ENCODE measurements around the gene FSIP1. TPM values are rescaled to one million over a fixed set of nuclear protein-coding genes. Genes with fewer than 3 reads are reported as not detected.
"Not testable (repeated sequence)": the region's sequence is repeated elsewhere in the genome, so short reads cannot be mapped to it uniquely, and the experiment has no call there.

FSIP1 gene
- 1 to 10 TPM; 1.8 to 2.8 (median 2.0) TPM for polyA plus RNA-seq (ENCODE audit: insufficient read length in 4 of 4)

DNA sequence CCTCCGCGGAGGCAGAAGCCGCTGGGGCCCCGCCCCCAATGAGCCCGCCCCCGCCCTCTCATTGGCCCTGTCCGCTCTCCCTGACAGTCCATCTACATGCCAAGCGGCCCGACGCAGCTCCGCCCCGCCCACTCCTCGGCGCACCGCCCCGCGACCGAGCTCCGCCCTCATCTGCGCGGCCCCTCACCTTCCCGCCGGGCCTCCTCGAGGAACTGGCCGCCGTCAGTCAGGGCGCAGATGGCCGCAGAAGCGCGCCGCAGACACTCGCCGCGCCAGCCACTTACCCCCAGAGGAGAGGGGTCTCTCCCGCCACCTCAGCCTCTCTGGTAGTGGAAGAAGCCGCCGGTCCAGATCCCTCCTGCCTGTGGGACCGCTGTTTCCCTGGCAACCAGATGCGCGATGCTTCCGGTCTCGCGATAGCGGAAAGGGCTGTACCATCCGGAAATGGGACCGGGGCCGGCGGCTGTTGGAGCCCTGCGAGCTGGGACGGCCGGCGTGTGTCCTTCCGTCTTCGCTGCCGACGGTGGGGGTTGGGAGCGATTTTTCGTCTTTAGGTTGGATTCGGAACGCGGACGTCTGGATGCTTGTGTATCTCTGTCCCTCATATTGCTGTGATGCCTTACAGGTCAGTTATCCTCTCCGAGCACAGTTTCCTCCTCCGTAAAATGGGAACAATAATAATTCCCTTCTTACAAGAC is at the start of gene FSIP1:
Gene FSIP1 (minus strand): TSS at position 401 of the 698 bp plus-strand sequence. CDS start 6,317 bp downstream, outside the sequence.
- DNase-seq (ENCODE audit: low read depth in 4 of 4, low spot score in 3 of 4): peak; percentile 90 to 94 (median 92)

DNA sequence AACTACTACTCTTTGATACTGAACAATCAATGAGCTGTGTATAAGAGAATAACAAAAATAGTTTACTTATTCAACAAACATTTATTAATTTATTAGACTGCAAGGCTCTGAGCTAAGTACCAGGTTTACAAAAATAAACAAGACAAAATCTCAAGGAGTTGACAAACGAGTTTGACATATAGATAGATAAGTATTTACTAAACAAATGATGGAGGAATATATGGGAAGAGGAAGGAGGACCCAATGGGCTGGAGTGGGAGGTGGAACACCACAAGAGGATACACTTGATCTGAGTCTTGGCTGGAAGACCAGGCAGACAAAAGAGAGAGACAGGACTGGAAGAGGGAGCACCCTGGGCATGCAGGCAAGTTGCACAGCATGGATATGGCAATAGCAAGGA is 47.5 kb upstream of the FSIP1 start:
- no peak for DNase-seq (ENCODE audit: low read depth in 4 of 4, low spot score in 3 of 4)

DNA sequence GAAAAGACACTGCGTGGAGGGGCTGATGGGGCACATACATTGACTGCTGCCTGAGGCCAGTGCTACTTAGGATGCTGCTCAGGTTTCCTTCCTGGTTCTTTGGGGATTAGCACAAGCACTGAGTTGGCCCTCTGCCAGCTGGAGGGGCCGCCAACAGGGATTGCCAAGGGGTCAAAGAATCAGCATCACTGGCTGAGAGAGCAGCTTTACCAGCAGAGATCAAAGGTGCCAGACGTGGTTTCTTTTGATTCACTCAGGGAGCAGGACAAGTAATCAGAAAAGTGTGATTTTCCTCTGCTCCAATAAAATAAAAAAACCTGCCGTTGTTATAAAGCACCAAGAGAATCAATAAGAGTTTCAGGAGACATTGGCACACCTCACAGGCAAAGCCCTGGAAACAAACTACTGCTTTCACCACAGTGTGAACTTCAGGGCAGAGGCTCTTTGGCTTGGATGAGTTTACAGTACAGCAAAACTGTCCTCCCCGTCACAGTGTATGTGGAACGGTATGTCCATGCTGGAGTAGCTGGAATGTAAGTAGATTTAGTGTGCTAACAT is 45.8 kb upstream of the FSIP1 start:
- DNase-seq (ENCODE audit: low read depth in 4 of 4, low spot score in 3 of 4): peak in 1 of 4 donors; percentile 15

DNA sequence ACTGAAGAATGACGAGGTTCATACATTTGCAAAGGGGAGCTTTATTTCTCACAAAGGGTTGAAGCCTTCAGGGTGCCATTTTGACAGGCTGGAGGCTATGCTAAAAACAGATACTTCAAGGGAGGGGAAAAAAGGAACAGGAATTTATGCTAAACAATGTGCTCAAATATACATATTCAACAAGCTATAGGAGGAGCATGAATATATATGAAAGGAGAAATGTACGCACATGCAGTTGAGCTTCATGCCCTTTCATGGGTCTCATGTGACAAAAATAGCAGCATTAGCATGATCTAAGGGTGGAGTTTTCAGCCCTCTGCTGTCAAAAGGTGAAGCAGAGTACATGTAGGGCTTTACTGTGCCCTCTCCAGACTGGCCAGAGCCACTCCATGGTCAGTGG is 44.3 kb upstream of the FSIP1 start:
- no peak for DNase-seq (ENCODE audit: low read depth in 4 of 4, low spot score in 3 of 4)

DNA sequence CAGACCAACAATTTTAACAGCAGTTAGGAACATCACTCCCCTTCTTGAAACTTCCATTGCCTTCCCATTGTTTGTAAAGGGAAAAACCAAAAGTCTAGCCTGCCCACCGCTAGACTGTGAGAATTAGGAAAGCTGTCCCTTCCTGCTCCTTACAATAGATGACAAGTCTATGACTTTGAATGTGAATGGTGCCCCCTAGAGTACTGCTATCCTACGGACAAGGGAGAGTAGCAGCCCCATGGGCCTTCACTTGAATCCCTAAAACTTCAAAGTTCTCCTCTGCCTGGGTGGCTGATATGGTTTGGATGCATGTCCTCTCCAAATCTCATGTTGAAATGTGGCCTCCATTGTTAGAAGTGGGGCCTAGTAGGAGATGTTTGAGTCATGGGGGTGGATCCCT is 41.0 kb upstream of the FSIP1 start:
- no peak for DNase-seq (ENCODE audit: low read depth in 4 of 4, low spot score in 3 of 4)

DNA sequence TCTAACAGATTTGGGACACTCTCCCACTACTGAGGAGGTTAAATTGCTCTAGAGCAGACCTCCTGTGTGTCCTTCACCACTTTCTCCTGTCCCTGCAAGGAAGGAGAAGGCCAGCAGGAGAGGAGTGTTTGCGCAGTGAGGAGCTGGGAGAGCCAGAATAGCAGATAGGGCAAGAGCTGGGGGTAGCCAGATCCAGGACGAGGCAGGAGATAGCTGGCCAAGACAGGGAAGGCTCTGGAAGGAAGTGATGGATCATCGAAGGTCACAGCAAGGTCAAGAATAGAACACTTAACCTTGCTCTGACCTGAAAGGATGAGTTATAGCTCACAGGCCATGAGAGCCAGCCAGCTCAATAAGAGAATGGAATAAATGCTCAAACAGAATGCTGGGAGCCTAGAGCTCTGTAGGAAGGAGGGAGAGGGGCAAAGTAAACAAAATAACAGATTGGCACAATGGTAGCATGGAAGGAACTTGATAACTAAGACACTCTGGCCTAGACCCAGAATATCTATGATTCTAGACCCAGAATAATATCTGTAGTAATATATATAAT is 37.5 kb upstream of the FSIP1 start:
- no peak for DNase-seq (ENCODE audit: low read depth in 4 of 4, low spot score in 3 of 4)

DNA sequence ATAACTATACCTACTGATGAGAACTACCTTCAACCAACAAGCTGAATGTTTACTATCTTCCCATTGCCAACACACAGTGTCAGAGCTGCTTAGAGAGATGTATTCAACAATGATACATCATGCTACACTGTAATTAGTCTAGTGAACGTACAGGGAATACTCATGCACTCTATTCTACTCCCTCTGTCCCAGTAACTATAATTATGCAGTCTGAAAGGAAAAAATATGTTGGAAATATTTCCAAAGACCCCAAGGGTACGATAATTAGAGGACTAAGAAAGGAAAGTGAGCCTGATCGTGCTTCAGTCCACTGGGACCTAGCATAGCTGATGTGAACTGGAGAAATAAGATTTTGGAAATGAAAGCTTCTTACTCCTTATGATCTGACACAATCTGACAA is 36.9 kb upstream of the FSIP1 start:
- DNase-seq (ENCODE audit: low read depth in 4 of 4, low spot score in 3 of 4): no peak

DNA sequence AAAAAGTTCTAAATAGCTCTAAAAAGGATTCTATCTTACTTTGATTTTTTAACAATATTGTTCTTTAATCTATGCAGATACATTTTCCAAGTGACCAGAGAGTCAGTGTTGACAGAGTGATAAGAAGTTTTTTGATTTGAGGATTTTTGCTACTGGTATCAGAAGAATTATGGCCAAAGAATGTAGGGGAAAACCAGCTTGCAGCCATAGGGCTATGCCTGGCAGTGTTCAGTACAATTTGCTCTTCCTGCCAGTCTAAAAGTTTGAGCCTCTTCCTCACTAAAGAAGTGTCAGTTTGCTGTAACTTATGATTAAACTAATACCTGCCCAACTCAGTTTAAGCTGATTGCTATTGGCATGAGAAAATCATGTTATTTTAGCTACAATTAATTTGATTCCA is 35.3 kb upstream of the FSIP1 start:
- no peak for DNase-seq (ENCODE audit: low read depth in 4 of 4, low spot score in 3 of 4)

DNA sequence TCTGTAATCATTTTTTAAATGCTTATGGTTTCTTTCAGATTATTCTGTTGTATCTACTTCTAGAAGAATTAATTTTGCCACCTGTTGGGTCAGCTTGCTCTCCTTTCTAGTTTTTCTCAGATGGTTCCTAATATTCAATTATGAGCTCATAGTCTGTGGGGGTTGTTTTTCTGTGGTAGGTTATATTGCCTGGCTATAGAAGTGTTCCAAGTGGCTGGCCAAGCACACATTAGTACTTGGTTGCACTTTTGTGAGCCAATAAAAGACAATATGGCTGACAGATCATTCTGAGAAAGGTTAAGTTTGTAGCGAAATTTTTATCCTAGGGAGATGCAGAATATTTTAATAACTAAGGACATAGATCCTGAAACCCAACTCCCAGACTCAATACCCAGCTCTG is 31.8 kb upstream of the FSIP1 start:
- no peak for DNase-seq (ENCODE audit: low read depth in 4 of 4, low spot score in 3 of 4)

DNA sequence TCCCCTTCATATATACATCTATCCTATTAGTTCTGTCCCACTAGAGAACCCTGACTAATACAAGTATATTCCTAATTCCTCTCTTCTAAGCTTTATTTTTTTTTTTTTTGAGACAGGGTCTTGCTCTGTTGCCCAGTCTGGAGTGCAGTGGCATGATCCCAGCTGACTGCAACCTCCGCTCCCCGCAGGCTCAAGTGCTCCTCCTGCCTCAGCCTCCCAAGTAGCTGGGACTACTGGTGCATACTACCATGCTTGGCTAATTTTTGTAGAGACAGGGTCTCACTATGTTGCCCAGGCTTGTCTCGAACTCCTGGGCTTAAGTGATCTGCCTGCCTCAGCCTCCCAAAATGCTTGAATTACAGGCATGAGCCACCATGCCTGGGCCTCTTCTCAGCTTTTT is 30.0 kb upstream of the FSIP1 start:
- not testable (repeated sequence) for DNase-seq (ENCODE audit: low read depth in 4 of 4, low spot score in 3 of 4)

DNA sequence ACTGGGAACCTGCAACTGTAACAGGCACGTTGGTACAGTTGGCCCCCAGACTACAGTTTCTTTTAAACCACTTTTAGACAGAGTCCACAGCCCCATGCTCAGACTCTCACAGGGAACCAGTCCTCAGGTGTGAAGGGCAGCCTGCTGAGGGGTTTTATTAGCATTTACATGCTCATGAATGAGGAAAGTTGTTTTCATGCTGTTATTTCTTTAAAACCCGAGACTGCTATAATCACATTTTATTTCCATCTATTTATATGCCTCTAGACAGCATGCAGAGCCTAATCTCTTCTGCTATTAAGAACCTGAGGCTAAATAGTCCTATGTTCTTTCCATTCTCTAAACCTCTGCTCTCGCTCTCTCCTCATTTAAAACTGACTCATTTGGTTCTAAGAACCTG is 26.3 kb upstream of the FSIP1 start:
- DNase-seq (ENCODE audit: low read depth in 4 of 4, low spot score in 3 of 4): no peak

DNA sequence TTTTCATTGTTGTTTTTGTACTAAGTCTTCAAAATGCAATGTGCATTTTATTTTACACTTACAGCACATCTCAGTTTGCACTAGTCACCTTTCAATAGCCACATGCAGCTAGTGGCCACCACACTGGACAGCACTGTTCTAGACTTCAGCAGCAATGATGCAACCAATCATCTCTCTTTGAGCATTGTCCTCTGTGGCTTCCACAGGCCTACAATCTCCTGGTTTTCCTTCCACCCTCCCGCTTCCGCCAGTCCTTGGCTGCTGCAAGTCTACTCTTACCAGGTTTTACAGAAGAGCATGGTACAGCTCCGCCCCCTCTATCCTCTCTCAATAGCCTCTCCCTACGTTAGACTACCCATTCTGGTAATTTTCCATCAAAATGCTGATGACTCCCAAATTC is 25.1 kb upstream of the FSIP1 start:
- DNase-seq (ENCODE audit: low read depth in 4 of 4, low spot score in 3 of 4): no peak

DNA sequence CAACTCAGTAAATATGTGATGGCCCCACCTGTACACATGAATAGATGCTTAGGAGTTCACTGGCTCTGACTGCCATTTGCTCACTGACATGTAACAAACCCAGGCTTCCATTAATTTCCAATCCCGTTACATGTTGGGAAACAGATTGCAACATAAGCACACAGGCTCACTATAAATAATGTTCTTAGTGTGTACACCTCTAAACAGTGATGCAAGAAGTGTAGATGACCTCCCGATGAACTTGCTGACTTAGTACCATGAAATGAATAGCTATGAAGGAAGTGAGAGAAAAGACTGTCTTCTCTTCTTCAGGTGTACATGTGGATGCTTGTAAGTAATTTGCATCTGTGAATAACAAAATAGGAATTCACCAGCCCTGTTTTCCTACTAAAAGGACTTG is 21.4 kb upstream of the FSIP1 start:
- DNase-seq (ENCODE audit: low read depth in 4 of 4, low spot score in 3 of 4): no peak

DNA sequence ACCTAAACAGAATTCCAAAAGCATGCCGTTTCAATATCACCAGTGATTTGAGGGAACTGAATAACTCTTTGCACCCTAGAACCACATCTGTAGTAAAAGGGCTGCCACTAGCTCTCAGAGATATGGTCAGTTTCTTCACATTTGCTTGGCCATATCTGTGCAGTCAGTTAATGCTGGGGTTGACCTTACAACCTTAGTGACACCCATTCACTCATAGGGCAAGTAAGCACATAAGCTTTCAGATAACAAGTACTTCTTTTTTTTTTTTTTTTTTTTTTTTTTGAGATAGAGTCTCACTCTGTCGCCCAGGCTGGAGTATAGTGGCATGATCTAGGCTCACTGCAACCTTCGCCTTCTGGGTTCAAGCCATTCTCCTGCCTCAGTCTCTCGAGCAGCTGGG is 20.4 kb upstream of the FSIP1 start:
- no peak for DNase-seq (ENCODE audit: low read depth in 4 of 4, low spot score in 3 of 4)

DNA sequence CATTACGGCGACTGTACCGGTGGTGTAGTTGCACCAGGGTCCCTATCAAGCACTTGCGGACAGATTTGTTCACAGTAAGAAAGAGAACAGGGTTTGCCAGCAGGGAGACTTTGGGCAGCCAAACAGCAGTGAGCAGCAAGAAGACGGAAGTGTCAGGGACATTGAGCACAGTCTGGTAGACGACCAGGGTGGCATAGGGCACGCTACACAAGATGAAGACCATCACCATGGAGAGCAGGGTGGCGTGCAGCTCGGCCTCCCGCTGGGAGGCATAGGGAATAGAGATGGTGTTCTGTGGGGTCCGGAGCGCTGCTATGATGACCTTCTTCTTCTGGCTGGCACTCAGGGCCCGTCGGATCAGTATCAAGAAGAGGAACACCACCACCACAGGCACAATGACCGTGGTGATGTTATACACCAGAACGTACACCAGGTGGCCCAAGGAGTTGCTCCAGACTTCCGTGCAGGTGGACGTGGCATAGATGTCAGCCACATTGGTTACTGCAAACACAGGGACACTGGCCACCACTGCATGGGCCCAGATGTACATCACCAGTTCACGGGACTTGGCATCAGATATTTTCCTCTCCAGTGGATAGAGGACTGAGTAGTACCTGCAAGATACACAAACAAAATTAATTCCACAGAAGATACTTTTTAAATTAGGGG is 19.1 kb upstream of the FSIP1 start:
- DNase-seq (ENCODE audit: low read depth in 4 of 4, low spot score in 3 of 4): no peak

DNA sequence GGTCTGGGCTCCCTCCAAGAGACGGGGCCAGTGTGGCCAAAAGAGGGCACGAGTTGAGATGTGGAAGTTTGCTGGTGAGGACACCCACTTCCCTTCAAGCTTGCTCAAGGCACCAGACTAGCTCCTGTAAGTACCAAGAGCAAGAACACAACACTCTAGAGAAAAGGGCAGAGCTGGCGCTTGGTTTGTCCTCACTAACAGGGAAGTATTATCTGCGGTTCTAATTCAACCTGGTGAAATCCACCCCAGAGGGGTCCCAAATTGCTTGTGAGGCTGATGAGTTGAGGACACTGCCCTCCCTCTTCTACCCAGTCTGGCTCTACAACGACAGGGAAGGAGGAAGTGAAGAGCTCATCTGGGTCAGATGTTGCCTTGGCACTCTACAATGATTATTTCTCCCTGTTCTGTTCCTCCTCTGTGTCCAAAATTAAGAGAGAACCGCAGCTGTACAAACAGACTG is 16.9 kb upstream of the FSIP1 start:
- DNase-seq (ENCODE audit: low read depth in 4 of 4, low spot score in 3 of 4): no peak

DNA sequence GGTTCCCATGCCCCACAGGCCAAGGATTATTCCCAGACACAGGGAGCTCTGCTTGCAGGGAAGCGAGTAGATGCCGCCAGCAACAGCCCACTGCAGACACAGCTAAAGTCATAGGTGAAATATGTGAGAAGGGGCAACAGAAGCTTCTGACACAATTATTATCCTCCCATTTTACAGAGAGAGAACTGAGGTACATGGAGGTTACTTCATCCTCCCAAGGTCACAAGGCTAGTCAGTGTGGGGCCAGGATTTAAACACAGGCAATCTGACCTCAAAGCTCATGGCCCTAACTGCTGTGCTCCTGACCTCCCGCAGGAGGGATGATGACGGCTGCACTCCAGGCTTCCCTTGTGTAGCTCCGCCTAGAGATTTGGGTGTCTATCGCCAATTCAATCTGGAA is 15.7 kb upstream of the FSIP1 start:
- DNase-seq (ENCODE audit: low read depth in 4 of 4, low spot score in 3 of 4): no peak

DNA sequence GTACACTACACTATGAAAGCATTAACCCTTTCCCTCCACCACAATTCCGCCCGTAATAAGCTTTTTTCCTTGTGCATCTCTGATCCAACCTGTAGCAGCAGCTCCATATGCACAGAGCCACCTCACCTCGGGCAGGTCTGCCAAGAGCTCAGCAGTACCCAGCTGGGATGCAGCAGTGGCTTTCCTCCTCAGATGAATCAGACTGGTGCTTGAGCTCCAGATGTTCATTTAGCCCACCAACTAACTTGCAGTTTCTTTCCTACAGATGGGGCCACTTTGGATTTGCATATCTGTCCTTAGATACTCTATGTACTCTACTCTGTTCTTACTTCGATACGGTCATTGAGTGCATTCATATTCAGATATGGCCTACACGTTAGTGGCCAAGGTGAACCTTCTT is 14.8 kb upstream of the FSIP1 start:
- DNase-seq (ENCODE audit: low read depth in 4 of 4, low spot score in 3 of 4): no peak

DNA sequence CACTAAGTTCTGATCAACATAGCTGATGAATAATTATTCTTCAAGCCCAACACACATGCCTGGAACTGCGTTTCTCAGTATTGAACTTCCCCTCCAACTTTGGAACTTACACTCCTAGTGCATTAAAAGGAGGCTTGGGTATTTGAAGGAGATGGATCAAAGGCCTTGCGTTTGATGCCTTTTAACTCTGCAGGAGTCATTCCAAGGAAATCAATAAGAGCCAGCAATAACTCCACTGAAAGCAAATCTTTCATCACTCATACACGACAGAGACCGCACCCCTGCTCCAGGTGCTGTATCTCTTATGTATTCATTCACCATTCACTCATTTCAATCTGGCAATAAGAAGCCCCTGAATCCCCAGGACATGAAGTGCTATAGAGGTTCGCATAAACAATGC is 14.0 kb upstream of the FSIP1 start:
- DNase-seq (ENCODE audit: low read depth in 4 of 4, low spot score in 3 of 4): no peak

DNA sequence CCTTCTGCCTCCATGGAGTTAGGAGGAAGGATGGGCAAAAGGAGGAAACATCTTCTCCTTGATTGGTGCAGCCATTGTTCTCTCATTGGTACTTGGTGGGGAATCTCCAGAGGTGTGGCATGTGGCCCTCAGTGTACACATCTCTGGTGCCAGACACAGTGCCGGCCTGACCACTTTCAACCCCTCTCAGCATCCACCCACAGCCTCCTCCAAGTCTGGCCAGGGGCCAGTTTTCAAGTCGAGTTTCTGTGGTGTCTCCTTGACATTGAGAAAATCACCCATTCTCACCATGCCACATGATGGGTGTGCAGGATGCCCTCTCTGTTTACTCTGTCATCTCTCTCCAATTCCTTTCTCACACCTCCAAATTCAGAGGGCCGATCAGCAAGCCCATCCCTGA is 12.8 kb upstream of the FSIP1 start:
- no peak for DNase-seq (ENCODE audit: low read depth in 4 of 4, low spot score in 3 of 4)

DNA sequence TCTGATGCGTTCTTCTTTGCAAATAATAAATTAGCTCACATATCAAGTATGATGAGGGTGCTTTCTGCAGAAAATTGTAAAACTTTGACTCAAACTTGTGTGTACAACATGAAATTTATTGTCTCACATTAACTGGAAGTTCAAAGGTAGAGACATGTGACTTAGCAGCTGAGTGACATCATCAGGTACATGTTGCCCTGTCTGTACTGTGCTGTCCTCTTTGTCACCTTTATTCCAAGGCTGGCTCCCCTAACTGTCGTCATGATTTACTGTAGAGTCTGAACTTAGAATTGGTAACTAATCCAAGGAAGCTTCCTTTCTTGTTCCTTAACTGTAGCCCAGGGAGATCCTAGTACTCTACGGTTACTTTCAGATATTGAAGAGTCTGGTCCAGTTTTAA is 12.3 kb upstream of the FSIP1 start:
- no peak for DNase-seq (ENCODE audit: low read depth in 4 of 4, low spot score in 3 of 4)

DNA sequence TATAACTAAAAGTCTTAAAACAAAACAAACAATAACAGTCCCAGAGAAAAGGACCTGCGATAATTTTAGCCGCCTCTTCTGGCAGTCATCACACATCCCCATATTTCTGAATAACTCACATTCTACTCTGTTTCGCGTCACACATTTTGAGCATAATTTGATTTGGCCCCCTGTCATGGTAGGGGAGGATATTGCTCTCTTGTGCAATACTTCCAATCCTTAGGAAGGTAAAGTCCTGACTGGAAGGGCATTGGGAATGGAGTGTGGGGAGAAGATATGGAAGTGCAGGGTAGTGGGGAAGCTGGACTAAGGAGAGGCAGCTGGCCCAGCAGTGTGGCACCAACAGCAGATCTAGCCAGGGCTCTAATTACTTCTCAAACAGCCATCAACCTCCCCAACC is 11.3 kb upstream of the FSIP1 start:
- DNase-seq (ENCODE audit: low read depth in 4 of 4, low spot score in 3 of 4): no peak

Measured in right renal pelvis (tissue), 4 donors.